T47D (cell line): ENCODE data around the gene SLC44A1.

Experiments
- DNase-seq, 2 experiments: peaks; one replicate each; pipeline versions ENCODE4 v3.0.0 to v3.0.0-alpha.2; 2011 to 2012; ENCODE audit warnings: low read depth in 1 of 2, low spot score in 1 of 2
- JUND ChIP-seq: IDR thresholded peaks from 2 replicates; pipeline ENCODE4 v1.6.1; 2012; ENCODE audit warnings: low read depth
- in situ Hi-C: cut with HindIII; loops from 2 replicates; pipeline ENCODE4 v1.10.0; 2016; ENCODE audit warnings: low sequenced_read_pairs, low pct_unique_long_range_greater_than_20kb

Gene SLC44A1

DNA sequence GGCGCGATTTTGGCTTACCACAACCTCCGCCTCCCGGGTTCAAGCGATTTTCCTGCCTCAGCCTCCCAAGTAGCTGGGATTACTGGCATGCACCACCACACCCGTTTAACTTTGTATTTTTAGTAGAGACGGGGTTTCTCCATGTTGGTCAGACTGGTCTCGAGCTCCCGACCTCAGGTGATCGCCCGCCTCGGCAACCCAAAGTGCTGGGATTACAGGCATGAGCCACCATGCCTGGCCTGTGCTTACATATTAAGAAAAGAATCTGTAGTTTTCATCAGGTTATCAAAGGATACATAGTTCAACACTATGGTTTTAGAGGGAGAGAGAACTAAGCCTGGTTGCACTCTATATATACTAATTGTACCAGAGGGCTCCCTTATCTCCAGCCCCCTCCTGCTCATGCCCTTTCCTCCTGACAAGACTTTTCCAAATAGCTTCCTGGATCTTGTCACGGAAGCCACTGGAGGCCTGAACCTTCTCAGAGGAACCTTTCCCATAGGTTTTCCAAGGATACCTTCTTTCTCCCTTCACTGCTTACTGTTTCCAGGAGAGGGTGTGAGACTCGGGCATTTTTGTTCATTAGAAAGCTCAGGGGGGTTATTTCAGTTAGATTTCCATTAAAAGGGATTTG, 53.1 kb downstream of the SLC44A1 start:
- DNase-seq, result no peak
- TF ChIP-seq JUND, result no peak
- in situ Hi-C loops, result no loop called here

DNA sequence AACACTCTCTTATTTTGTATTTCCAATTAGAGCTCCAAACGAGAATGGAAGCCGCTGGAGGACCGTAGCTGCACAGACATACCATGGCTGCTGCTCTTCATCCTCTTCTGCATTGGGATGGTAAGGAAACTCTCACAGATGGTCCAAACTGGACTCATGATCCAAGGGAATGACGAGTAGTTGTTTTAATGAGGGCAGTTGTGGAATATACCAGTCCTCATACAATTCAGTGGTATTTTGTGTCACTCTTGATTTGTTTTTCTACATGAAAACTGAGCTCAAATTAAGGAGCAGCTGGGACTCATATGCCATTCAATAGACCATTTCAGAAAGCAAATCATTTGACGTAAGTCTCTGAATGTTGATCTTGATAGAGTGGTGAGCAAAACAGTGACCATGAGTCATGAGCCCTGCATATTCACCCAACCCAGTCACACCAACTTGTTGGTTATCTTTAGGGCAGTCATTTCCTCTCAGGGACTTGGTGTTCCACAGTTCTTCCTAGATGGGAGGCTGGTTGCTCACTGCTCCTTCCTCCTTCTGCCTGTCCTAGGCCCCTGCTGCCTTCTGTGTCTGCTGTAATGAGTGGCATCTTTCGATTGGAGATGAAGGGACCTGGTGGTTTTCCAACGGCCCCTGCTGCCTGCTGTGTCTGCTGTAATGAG, 54.9 kb downstream of the SLC44A1 start:
- no peak for TF ChIP-seq JUND
- in situ Hi-C loops, result no loop called here
- no peak for DNase-seq

DNA sequence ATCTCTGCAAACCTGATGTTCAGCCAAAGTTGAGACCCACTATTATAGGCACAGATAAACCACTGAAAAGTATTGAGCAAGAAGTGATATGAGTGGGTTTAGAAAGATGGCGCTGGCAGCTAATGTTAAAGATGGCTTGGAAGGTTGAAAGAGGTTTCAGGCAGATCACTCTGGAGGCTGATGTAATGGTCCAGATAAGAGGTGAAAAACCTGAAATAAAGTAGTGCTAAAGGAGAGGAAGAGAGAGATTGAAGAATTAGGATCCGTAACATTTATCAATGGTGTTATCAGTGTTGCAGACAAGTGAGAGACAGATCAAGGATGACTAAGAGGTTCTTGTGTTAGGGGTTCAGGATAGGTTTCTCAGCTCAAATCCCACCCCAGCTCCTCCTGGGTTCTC, 58.3 kb downstream of the SLC44A1 start:
- TF ChIP-seq JUND, result no peak
- in situ Hi-C loops, result no loop called here
- no peak for DNase-seq

DNA sequence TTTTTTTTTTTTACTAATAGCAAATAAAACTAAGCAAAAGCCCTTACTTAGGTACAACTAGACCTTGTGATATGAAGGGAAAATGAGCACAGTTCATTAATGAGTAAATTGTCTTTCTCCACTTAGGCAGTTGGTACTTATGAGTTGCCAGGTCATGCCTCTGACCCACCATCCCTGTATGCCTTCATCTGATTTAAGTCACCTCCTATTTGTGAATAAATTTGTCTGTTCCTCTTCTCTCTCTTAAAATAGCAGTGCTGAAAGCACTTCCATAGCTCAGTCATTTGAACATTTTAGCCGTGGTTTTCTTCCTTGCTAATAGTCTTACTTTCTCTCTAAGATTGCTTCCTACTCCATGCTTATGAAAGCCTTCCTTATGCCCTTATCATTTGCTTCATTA, 61.4 kb downstream of the SLC44A1 start:
- TF ChIP-seq JUND, result no peak
- DNase-seq, result no peak
- in situ Hi-C loops, result no loop called here

DNA sequence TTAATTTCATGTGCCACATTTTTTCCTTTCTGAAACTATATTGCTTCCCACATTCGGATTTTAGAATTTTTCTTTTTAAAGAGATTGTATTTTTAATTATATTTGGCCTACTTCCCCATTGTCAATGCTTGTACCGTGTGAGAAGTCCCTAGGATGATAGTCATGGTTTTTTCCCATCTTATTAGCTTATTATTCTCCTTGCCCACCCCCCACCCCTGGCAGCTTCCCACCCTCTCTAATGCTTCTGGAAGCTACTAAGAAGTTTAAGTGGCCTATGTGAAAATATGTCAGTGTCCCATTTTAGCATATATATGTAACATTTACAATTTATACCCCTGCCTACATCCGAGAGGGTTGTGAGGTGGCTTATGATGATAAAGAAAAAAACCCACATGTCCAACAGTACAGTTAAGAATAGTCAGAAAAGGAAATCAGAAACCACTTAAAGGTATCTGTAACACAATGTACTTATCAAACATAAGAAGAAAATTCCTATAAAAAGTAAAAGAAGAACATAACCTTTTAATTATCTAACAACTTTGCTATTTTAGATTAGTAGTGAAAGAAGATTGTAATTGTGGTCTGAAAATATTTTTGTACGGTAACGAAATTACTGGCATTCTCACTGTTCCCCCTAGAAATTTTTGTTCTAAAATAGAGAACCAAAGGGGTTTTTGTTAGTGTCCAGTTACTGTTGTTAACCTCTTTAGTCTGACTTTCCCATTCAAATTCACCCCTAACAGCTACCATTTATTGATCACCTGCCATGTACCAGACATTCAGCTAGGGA, 62.1 kb downstream of the SLC44A1 start:
- in situ Hi-C loops, result no loop called here
- no peak for DNase-seq
- TF ChIP-seq JUND, result no peak

DNA sequence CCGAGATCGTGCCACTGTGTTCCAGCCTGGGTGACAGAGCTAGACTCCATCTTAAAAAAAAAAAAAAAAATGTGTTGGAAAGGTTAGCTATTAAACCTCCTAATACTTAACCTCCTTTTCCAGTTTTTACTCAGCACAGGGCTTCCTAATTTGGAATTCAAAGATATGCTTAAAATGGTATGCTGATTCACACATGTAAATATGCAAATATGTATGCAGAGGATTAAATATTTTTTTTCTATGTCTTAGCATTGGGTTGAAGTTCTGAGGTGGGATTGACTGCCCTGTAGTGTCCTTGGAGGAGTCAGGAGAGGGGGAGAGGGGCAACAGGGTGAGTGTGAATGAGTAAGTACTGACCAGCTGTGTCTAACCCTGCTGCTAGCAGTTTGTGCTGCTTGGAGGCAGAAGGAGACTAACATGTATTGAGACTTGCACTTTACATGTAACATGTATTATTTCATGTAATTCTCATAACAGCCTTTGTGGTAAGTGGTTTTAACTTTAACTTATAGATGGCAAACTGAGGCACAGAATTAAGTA, 63.2 kb downstream of the SLC44A1 start:
- DNase-seq, result no peak
- in situ Hi-C loops, result no loop called here
- TF ChIP-seq JUND, result no peak

DNA sequence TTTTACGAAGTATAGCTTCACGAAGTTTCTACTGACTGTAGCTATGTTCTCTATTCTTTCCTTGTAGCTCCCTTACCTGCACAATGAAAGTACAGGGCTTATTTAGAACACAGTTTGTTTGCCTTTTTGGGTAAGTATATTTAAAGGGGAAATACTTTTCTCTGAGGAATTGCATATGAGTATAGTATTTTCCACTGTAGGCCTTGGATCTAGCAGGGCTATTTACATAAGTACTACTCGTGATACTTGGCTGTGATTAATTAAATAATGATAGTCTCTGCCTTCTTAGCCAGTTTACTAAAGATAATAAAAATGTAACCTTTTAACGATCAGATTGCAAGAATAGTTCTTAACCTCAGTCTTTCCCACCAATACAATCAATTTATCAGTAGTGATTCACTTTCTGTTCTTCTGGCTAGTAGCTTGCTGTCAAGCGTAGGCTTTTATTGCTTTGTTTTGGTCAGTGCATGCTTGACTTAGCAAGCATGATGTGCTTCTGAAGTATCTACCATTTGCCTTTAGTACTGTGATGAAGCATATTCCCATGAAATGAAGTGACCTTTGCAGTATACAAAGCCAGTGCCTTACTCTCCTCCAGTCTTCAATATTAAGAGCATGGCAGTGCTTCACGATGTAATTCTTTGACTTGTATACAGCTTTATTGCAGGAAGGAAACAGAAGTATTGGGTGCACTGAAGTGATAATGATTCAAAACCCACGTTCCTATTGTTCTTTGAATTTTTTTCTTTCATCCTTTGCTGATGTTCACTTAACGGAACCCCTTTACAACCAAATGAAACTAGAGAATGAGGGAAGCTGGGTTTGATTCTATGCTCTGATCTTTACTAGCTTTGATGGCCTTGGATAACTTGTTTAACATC, 64.2 kb downstream of the SLC44A1 start:
- no peak for TF ChIP-seq JUND
- in situ Hi-C loops, result no loop called here
- no peak for DNase-seq

DNA sequence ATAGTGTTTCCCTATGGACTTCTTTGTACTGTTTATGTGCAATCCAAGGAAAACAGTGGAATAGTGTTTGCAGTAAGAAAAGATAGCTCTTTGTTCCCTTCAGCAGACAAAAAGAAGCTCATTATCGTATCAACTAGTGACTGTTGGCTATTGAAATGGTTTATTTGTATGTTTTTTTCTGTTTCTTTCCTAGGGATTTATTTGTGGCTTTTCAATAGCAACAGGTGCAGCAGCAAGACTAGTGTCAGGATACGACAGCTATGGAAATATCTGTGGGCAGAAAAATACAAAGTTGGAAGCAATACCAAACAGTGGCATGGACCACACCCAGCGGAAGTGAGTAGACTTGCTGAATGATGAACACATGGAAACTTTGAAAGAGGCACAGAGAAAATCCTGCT, 65.1 kb downstream of the SLC44A1 start:
- in situ Hi-C loops, result no loop called here
- TF ChIP-seq JUND, result no peak
- no peak for DNase-seq

DNA sequence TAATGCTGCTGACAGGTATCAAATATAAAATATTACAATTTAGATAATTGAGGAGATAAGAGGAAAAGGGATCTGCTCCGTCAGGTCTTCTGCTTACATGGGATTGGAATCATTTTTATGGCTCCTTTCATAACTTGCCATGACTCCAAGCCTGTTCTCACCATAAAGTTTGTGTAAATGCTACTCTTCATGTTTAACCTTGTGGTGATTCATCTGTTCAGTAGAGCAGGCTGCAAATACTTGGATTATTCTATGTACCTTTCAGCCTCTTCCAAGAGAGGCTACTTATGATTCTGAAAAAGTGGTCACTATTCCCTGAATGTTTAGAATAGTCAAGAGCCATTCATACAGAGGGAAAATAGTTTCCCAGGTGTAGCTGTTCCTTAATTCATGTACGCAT, 66.9 kb downstream of the SLC44A1 start:
- no peak for TF ChIP-seq JUND
- in situ Hi-C loops, result no loop called here
- no peak for DNase-seq

DNA sequence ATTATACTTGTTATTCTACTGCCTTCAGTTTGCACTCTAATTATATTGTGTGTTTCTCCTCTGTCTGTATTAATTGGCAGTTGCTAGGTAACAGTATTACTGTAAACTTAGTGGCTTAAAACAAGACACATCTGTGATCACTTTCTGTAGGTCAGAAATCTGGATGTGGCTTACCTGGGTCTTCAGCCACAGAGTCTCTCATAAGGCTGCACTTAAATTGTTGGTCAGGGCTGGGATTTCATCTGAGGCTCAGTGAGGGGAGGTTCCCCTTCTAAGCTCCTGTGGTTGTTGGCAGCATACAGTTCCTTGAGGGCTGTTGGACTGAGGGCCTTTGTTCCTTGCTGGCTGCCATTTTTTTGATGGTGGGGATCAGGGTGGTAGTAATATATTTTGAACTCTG, 68.8 kb downstream of the SLC44A1 start:
- in situ Hi-C loops, result no loop called here
- DNase-seq, result no peak

DNA sequence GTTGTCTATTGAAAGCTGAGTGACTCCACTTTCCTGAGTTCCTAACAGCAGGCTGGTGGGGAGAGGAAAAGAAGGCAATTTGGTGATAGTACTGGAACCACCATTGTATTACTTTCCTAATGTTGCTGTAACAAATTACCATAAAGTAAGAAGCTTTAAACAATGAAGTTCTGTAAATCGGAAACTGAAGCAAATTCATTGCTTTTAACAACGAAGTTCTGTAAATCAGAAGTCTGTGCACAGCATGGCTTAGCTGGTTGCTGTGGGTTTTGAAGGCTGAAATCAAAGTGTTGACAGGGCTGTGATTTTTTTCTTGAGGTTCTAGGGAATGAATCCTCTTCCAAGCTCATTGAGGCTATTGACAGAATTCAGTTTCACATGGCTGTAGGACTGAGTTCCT, 72.3 kb downstream of the SLC44A1 start:
- no peak for TF ChIP-seq JUND
- in situ Hi-C loops, result no loop called here
- no peak for DNase-seq

More for the DNA sequence above, 68.8 kb downstream of the SLC44A1 start:
- no peak for TF ChIP-seq JUND

DNA sequence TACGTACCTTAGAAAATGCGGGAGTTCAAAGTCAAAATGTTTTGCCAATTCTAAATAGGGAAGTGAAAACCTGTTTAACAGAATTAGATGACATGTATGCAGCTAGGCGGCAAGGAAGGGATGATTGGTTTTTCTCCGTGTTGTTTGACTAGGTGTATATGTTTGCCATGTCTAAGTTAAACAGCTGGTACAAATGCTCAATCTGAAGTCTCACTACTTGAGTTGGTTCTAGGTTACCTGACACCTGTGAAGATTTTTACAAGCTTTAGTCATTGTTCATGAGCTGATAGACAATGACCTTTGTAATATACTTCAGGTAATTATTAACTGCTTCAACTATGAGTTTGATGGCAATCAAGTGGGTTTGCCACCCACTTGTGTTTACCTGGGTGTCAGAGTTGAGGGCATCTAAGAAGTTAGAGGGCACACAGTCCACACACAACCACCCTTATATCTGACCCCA, 74.3 kb downstream of the SLC44A1 start:
- DNase-seq, result no peak
- in situ Hi-C loops, result no loop called here
- TF ChIP-seq JUND, result no peak
